Measurements from ENCODE around the gene CD22.

CD22 gene

GRCh38 chr19:35296644-35297514 lies 32.1 kb upstream of the CD22 start:
- no peaks in the 10 kb centered on the region for H3K36me3 ChIP-seq (replicated peaks; ENCODE audit: insufficient read depth, low read length)
- H2AFZ ChIP-seq (ENCODE audit: low read length) = no peak overlapping the region
- H3K4me3 ChIP-seq (ENCODE audit: low read length) = no peak overlapping the region
- H3K27me3 ChIP-seq (replicated peaks; ENCODE audit: insufficient read depth, low read length) = peaks cover 35% of the 10 kb centered on the region
- H3K9me2 ChIP-seq (replicated peaks; ENCODE audit: insufficient read depth, low read length) = no peaks in the 10 kb centered on the region
- H3K79me2 ChIP-seq (ENCODE audit: low read length) = no peaks in the 10 kb centered on the region
- H3K4me1 ChIP-seq (ENCODE audit: low read length) = peaks cover 11% of the 10 kb centered on the region; the same call in 1 of the 2 replicates
- H3K4me2 ChIP-seq (ENCODE audit: low read depth, low read length) = no peak overlapping the region
- no peak overlapping the region for H3K9ac ChIP-seq (ENCODE audit: low read length)
- DNase-seq = no peak
- no peak overlapping the region for H3K27ac ChIP-seq (ENCODE audit: low read length)
- H4K20me1 ChIP-seq (ENCODE audit: insufficient read depth, low read length) = no peaks in the 10 kb centered on the region
- TF ChIP-seq EZH2 (optimal IDR thresholded peaks at IDR 0.05; ENCODE audit: low read depth, low read length) (no peak), EZH2phosphoT487 (IDR thresholded peaks at IDR 0.05; ENCODE audit: low read length) (no peak), CTCF (IDR thresholded peaks at IDR 0.05; ENCODE audit: low read length) (no peak)
- no peaks in the 10 kb centered on the region for H3K9me3 ChIP-seq (replicated peaks; ENCODE audit: insufficient read depth, low read length)
- H3F3A ChIP-seq (ENCODE audit: insufficient read depth, low read length) = no peaks in the 10 kb centered on the region

GRCh38 chr19:35297515-35297848 lies 31.5 kb upstream of the CD22 start:
- Histone ChIP-seq H3K9ac (ENCODE audit: low read length) (no peak overlapping the region), H3K79me2 (ENCODE audit: low read length) (no peaks in the 10 kb centered on the region), H3K36me3 (replicated peaks; ENCODE audit: insufficient read depth, low read length) (no peaks in the 10 kb centered on the region), H3K4me1 (ENCODE audit: low read length) (peaks cover 11% of the 10 kb centered on the region; the same call in 1 of the 2 replicates), H2AFZ (ENCODE audit: low read length) (no peak overlapping the region), H3K27ac (ENCODE audit: low read length) (no peak overlapping the region), H3K4me2 (ENCODE audit: low read depth, low read length) (no peak overlapping the region), H3K9me2 (replicated peaks; ENCODE audit: insufficient read depth, low read length) (no peaks in the 10 kb centered on the region), H3K9me3 (replicated peaks; ENCODE audit: insufficient read depth, low read length) (no peaks in the 10 kb centered on the region), H3K27me3 (replicated peaks; ENCODE audit: insufficient read depth, low read length) (peaks cover 35% of the 10 kb centered on the region), H3F3A (ENCODE audit: insufficient read depth, low read length) (no peaks in the 10 kb centered on the region), H4K20me1 (ENCODE audit: insufficient read depth, low read length) (no peaks in the 10 kb centered on the region), H3K4me3 (ENCODE audit: low read length) (no peak overlapping the region)
- TF ChIP-seq EZH2phosphoT487 (IDR thresholded peaks at IDR 0.05; ENCODE audit: low read length) (no peak), CTCF (IDR thresholded peaks at IDR 0.05; ENCODE audit: low read length) (no peak), EZH2 (optimal IDR thresholded peaks at IDR 0.05; ENCODE audit: low read depth, low read length) (no peak)
- DNase-seq = no peak

GRCh38 chr19:35297922-35298321 lies 31.1 kb upstream of the CD22 start:
- no peak for TF ChIP-seq EZH2phosphoT487 (IDR thresholded peaks at IDR 0.05; ENCODE audit: low read length)
- no peak for TF ChIP-seq CTCF (IDR thresholded peaks at IDR 0.05; ENCODE audit: low read length)
- TF ChIP-seq EZH2 (optimal IDR thresholded peaks at IDR 0.05; ENCODE audit: low read depth, low read length) = no peak
- H2AFZ ChIP-seq (ENCODE audit: low read length) = no peak overlapping the region
- no peaks in the 10 kb centered on the region for H3F3A ChIP-seq (ENCODE audit: insufficient read depth, low read length)
- no peak overlapping the region for H3K4me2 ChIP-seq (ENCODE audit: low read depth, low read length)
- no peaks in the 10 kb centered on the region for H3K9me3 ChIP-seq (replicated peaks; ENCODE audit: insufficient read depth, low read length)
- no peak overlapping the region for H3K27ac ChIP-seq (ENCODE audit: low read length)
- H3K4me1 ChIP-seq (ENCODE audit: low read length) = peaks cover 11% of the 10 kb centered on the region; the same call in 1 of the 2 replicates
- no peak for DNase-seq
- H3K4me3 ChIP-seq (ENCODE audit: low read length) = no peak overlapping the region
- peaks cover 35% of the 10 kb centered on the region for H3K27me3 ChIP-seq (replicated peaks; ENCODE audit: insufficient read depth, low read length)
- H3K36me3 ChIP-seq (replicated peaks; ENCODE audit: insufficient read depth, low read length) = no peaks in the 10 kb centered on the region
- no peaks in the 10 kb centered on the region for H3K9me2 ChIP-seq (replicated peaks; ENCODE audit: insufficient read depth, low read length)
- H4K20me1 ChIP-seq (ENCODE audit: insufficient read depth, low read length) = no peaks in the 10 kb centered on the region
- no peaks in the 10 kb centered on the region for H3K79me2 ChIP-seq (ENCODE audit: low read length)
- H3K9ac ChIP-seq (ENCODE audit: low read length) = no peak overlapping the region
